Left cardiac atrium (tissue), 4 donors: Measurements from ENCODE around the gene CASP12. TPM values are rescaled to one million over a fixed set of nuclear protein-coding genes. Genes with fewer than 3 reads are reported as not detected.

ENCODE experiments used
- ATAC-seq, 2 donors: fragments of 200-7000 bp; cut with Tn5 transposase; one replicate each; pipeline ENCODE4 v1.9.1; 2020; ENCODE audit warnings: mild to moderate bottlenecking in 2 of 2, moderate library complexity in 2 of 2
- DNase-seq: peaks from one replicate; pipeline ENCODE4 v3.0.0-alpha.2; 2020
- intact Hi-C, 2 donors: fragments of 100-400 bp; cut with DNase I; formaldehyde crosslinking; loops; one replicate each; pipeline versions ENCODE4 v1.14.1 to v1.15.1; 2022 to 2023
- total RNA-seq, 2 donors: library from RNA; stranded (reverse); fragmentation: NEBNext Ultra II Directional; extraction: Animal tissue kit (Norgen Biotek cat#: 25700); gene quantifications; one replicate each; pipeline ENCODE4 v1.2.1, GENCODE V29; 2021
- donor health status: DM: no; HTN: yes; CAD: no.
- donor health status: DM: no; HTN: yes; CAD: no; lungs with severe emphysema.
- donor health status: DM: yes; HTN: yes; CAD: no.
- donor health status: Dilated cardiomyopathy.

CASP12 gene
- total RNA-seq, 2 donors from 2014 or later: 0.32 to 0.52 TPM

DNA sequence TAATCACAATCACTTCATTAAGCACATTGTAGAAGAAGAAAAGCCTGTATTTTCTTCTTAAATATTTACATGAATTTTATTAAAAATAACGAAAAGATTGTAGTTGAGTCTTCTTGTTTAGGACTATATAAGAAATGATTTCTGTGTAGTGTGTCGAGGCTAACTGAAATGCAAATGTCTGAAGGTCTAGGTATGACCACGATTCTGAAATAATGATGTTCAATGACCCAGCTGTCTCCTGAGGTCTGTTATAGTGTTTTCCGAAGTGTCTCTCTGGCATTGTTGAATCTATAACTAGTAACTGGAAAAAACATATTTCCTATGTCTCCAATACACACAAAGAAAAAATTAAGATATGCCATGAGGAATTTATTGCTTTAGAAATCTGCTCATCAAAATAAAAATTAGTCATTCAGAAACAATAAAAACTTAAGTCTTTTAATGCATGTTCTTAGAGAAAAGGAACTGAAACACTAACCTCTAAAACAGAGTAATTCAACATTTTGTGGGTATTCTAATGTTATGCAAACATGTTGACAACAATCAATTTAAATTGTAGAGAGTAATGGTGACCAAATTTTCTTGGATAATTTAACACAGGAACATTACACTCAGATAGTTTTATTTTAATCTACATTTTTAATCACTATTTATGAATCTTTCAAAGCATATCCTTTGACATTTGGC is 55.0 kb downstream of the CASP12 start:
- ATAC-seq (no peak), DNase-seq (no peak)
- intact Hi-C loops: no loop called here

GRCh38 chr11:104841973-104842525 is 56.2 kb downstream of the CASP12 start:
- DNase-seq: no peak
- intact Hi-C loops: no loop called here

DNA sequence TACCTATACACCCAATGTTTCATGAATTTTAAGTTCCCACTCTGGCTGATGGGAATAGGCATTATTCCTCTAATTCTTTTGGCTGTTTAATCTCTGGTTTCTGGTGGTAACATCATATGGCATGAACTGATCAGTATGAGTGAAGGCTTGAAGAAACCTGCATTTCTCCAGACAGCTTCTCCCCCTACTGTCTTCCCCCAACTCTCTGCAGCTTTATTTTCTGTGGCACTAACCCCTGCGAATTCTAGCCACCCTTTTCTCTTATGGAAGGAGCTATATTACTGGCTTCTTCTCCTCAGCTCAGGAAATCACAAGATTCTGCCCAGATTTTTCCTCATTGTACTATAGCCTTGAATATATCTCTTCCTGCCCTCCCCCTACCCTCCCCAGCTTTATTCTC is 57.1 kb downstream of the CASP12 start:
- DNase-seq: no peak
- intact Hi-C loops: no loop called here
- no peak for ATAC-seq

More at GRCh38 chr11:104841973-104842525, 56.2 kb downstream of the CASP12 start:
- no peak for ATAC-seq

DNA sequence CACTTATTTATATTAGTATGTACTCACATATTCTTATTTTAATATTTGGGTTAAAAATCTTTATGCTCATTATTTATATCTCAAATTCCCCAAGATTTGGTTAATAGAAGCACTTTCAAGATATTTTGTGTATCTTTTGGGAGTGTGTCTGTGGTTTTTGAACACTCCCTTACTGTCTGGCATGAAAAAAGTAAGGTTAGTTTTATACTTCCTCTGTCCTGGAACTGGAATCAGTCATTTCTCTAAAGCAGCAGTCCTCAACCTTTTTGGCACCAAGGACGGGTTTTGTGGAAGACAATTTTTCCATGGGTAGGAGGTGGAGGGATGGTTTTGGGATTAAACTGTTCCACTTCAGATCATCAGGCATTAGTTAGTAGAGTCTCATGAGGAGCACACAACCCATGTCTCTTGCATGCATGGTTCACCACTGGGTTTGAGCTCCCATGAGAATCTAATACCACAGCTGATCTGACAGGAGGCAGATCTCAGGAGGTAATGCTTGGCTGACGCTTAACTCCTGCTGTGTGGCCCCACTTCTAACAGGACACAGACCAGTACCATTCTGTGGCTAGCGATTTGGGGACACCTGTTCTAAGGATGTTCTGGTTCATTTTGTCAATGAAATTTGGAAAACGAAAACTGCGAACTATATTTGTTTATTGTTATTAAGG is 60.2 kb downstream of the CASP12 start:
- ATAC-seq (no peak), DNase-seq (no peak)
- intact Hi-C loops: no loop called here

DNA sequence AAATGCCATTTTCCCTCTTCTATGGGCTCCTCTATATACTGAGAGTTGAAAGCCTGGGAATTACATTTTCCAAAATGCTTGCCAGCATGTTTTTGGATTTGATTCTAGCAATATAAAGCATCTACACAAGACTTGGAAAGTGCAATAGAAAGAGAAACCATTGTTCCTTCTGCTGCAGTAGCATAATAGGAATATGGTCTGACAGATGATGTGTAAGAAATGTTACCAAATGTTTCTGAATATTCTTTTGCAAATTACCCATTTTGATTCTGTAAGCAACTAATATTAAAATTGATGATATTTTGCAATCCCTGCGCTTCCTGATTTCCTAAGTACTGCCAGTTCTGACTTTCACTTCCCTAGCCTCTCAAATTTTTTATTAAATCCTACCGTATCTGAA is 61.6 kb downstream of the CASP12 start:
- intact Hi-C loops: no loop called here
- ATAC-seq: no peak
- DNase-seq: no peak

Other genes starting within 250 kb of the CASP12 start
- gene CASP4, start 70.1 kb upstream of the CASP12 start, total RNA-seq: 10 to 100 TPM; 21.7 to 28.4 TPM
- under 1 TPM in 1 of 2 donors, not detected in 1; 0.18 TPM for gene CASP5, start 124.7 kb upstream of the CASP12 start, total RNA-seq
- 10 to 100 TPM; 12.6 to 22.7 TPM for gene CASP1, start 136.7 kb upstream of the CASP12 start, total RNA-seq
- gene CARD16, start 146.9 kb upstream of the CASP12 start, total RNA-seq: 10 to 100 TPM in 1 of 2 donors, 1 to 10 TPM in 1; 6.5 to 13.3 TPM
- gene CARD18, start 241.3 kb upstream of the CASP12 start, total RNA-seq: not detected